Activated CD4-positive, alpha-beta T cell treated with anti-CD3 and anti-CD28 coated beads, Interleukin-2, amount 10 ng/mL, durations not matched to agents 24 days and 14 days (primary cell): Measurements from ENCODE around the gene TMEM135. TPM values are rescaled to one million over a fixed set of nuclear protein-coding genes. Genes with fewer than 3 reads are reported as not detected.
"Not testable (repeated sequence)": the region's sequence is repeated elsewhere in the genome, so short reads cannot be mapped to it uniquely, and the experiment has no call there.

ENCODE experiments used
- DNase-seq: peaks from one replicate; pipeline ENCODE4 v3.0.0; 2022
- H3K27ac Mint-ChIP-seq: one replicate; pipeline ENCODE4 v1.8.0; 2022; ENCODE audit warnings: mild to moderate bottlenecking, mixed read lengths
- H3K27me3 Mint-ChIP-seq: one replicate; pipeline ENCODE4 v1.8.0; 2022; ENCODE audit warnings: mixed read lengths
- H3K36me3 Mint-ChIP-seq: one replicate; pipeline ENCODE4 v1.8.0; 2022; ENCODE audit warnings: low read depth, mild to moderate bottlenecking, mixed read lengths
- H3K4me1 Mint-ChIP-seq: one replicate; pipeline ENCODE4 v1.8.0; 2021; ENCODE audit warnings: mixed read lengths
- H3K4me3 Mint-ChIP-seq: one replicate; pipeline ENCODE4 v1.8.0; 2022; ENCODE audit warnings: mild to moderate bottlenecking, moderate library complexity, mixed read lengths
- H3K9me3 Mint-ChIP-seq: one replicate; pipeline ENCODE4 v1.8.0; 2021; ENCODE audit warnings: mixed read lengths
- intact Hi-C: fragments of 100-400 bp; cut with micrococcal nuclease; formaldehyde crosslinking; loops from one replicate; pipeline ENCODE4 v1.15.1; 2023
- total RNA-seq: library from RNA; stranded (reverse); gene quantifications from 2 replicates; pipeline ENCODE4 v1.2.3, GENCODE V29; 2022

TMEM135 gene
- total RNA-seq, 1 donor from 2014 or later, result 28.6 TPM

GRCh38 chr11:87188396-87188795, 150.7 kb downstream of the TMEM135 start:
- H3K36me3 Mint-ChIP-seq, H3K4me1 Mint-ChIP-seq, H3K27me3 Mint-ChIP-seq, DNase-seq, intact Hi-C loops, H3K4me3 Mint-ChIP-seq, H3K9me3 Mint-ChIP-seq, H3K27ac Mint-ChIP-seq: not testable (repeated sequence)

GRCh38 chr11:87188921-87189320, 151.2 kb downstream of the TMEM135 start:
- H3K27me3 Mint-ChIP-seq, H3K27ac Mint-ChIP-seq, DNase-seq, H3K36me3 Mint-ChIP-seq, intact Hi-C loops, H3K4me3 Mint-ChIP-seq, H3K9me3 Mint-ChIP-seq, H3K4me1 Mint-ChIP-seq: not testable (repeated sequence)

DNA sequence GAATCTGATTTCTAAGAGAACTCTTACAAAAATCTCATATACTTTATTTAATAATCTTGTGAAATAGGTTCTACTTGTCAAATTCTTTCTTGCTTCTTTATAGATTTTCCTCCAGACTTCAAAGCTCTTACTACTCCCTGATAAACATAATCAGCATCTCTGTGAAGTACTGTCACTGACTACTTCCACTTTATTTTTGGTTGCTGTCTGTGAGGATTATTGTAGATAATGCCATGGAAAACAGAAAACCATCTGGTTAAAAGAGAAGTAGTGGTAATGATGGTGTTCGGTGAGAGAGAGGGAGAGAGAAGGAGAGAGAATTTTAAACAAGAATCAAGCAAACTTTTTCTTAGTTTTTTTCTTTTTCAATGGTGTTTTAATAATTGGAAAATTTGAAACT, 152.3 kb downstream of the TMEM135 start:
- DNase-seq, result no peak
- H3K36me3 Mint-ChIP-seq, result peaks cover 2% of the 10 kb centered on the region
- H3K4me3 Mint-ChIP-seq, result no peak overlapping the region
- no peak overlapping the region for H3K27ac Mint-ChIP-seq
- no peaks in the 10 kb centered on the region for H3K4me1 Mint-ChIP-seq
- intact Hi-C loops, result no loop called here
- no peaks in the 10 kb centered on the region for H3K27me3 Mint-ChIP-seq
- no peaks in the 10 kb centered on the region for H3K9me3 Mint-ChIP-seq

DNA sequence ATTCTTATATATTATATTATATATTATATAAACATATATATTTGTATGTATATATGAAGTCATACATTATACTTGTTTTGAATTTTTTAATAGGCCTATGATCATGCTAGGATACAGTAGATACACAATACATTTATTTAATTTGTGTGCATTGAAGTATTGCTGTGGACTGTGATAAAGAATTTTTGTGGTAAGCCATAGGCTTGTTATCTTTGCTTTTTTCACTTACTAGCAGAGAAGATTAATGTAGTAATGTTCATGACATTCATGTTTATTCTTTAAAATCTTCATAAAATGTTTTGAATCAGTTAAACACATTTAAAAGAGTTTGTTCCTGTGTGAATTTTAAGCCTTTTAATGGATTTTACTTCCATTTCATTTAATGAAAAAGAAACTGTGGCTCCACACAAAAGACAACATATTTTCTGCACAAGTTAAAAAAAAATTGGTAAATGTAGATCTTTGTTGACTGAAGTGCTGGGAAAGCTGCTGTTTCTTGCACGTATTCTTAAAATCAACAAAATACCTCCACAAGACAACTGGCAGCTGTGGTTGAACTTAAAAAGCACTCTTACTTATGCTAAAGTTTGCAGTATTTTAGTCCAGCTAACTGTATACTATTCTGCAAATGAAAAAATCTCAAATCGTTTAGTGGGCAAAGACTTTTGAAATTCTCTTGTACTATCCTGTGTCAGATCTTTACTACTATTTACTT, 156.2 kb downstream of the TMEM135 start:
- H3K4me1 Mint-ChIP-seq, result no peaks in the 10 kb centered on the region
- DNase-seq, result no peak
- peaks cover 1% of the 10 kb centered on the region for H3K36me3 Mint-ChIP-seq
- intact Hi-C loops, result no loop called here
- no peaks in the 10 kb centered on the region for H3K9me3 Mint-ChIP-seq
- H3K27me3 Mint-ChIP-seq, result no peaks in the 10 kb centered on the region
- no peak overlapping the region for H3K4me3 Mint-ChIP-seq
- H3K27ac Mint-ChIP-seq, result no peak overlapping the region

DNA sequence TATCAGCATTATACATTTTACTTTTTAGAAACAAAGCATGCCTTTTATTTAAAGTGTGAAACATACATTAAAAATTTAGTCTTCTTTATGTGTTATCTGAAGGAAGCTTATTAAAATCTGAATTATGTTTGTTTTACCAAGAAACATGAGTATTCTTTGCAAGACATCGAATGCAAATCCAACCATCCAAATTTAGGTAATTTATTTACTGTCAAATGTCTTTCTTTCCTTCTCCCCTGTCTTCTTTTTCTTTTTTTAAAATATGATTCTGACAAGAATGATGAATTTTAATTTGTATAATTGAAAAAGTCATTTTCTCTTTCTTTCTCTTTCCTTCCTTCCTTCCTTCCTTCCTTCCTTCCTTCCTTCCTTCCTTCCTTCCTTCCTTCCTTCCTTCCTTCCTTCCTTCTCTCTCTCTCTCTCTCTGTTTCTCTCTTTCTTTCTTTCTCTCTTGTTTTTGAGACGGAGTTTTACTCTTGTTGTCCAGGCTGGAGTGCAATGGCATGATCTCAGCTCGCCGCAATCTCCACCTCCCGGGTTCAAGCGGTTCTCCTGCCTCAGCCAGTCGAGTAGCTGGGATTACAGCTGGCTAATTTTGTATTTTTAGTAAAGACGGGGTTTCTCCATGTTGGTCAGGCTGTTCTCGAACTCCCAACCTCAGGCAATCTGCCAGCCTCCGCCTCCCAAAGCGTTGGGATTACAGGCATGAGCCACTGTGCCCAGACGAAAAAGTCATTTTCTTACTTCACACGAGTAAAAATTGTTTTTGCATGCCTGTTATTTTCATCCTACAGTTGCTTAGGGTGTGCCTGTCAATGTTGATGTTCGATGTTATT, 157.5 kb downstream of the TMEM135 start:
- H3K4me3 Mint-ChIP-seq, result no peak overlapping the region
- no peaks in the 10 kb centered on the region for H3K36me3 Mint-ChIP-seq
- no peaks in the 10 kb centered on the region for H3K4me1 Mint-ChIP-seq
- H3K27ac Mint-ChIP-seq, result peak overlapping the region; percentile 47
- intact Hi-C loops, result no loop called here
- no peaks in the 10 kb centered on the region for H3K9me3 Mint-ChIP-seq
- no peak for DNase-seq
- no peaks in the 10 kb centered on the region for H3K27me3 Mint-ChIP-seq

GRCh38 chr11:87198266-87198881, 160.6 kb downstream of the TMEM135 start:
- DNase-seq, result no peak
- no peaks in the 10 kb centered on the region for H3K27me3 Mint-ChIP-seq
- intact Hi-C loops, result no loop called here
- no peak overlapping the region for H3K27ac Mint-ChIP-seq
- no peaks in the 10 kb centered on the region for H3K4me1 Mint-ChIP-seq
- H3K4me3 Mint-ChIP-seq, result no peak overlapping the region
- H3K36me3 Mint-ChIP-seq, result no peaks in the 10 kb centered on the region
- H3K9me3 Mint-ChIP-seq, result peaks cover 5% of the 10 kb centered on the region

DNA sequence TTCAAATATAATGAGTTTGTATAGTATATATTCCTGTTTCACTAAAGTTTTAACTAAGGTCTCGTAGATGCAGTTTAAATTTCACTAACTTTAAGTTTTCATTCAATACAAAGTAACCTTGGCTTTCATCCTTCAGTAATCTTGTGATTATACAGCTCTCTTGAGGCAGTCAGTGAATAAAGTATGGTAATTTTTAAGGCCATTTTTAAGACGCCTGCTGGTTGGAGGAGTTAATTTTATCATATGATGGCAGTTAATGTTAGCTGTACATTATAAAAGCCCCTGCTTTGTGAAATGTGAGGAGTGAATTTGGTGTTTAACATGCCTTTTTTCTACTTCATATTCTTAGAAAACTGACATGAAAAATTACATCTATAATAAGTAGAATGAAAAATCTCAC, 163.6 kb downstream of the TMEM135 start:
- intact Hi-C loops, result no loop called here
- Mint-ChIP-seq H3K36me3 (no peaks in the 10 kb centered on the region), H3K27ac (no peak overlapping the region), H3K4me1 (no peaks in the 10 kb centered on the region), H3K4me3 (no peak overlapping the region), H3K9me3 (peaks cover 5% of the 10 kb centered on the region), H3K27me3 (no peaks in the 10 kb centered on the region)
- no peak for DNase-seq

DNA sequence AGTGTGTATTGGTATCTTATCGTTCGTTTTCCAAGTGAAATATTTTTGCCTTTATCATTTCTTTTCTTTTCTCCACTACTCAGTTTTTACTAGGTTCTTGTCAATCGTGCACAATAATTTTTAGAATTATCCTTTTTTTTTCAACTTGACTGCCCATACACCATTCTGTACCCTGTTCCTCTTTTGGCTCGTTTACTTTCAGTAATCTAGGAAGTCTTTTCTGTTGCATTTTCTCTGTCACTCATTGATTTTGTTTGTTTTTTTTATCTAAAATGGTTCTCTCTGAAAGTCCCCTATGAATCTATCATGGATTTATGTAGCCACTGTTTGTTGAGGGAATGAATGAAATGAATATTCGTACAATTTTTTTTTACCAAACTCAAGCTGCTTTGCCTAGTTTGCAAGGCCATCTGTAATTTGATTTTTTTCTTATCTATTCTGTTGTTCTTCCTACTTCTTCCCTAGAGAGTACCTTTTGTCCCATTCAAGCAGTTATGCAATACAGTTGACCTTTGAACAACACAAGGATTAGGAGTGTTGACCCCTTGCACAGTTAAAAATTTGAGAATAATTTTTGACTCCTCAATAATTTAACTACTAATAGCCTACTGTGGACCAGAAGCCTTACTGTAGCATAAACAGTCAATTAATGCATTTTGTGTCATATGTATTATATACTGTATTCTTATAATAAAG, 166.3 kb downstream of the TMEM135 start:
- H3K4me1 Mint-ChIP-seq, result no peaks in the 10 kb centered on the region
- no peaks in the 10 kb centered on the region for H3K36me3 Mint-ChIP-seq
- intact Hi-C loops, result no loop called here
- H3K4me3 Mint-ChIP-seq, result no peak overlapping the region
- no peaks in the 10 kb centered on the region for H3K27me3 Mint-ChIP-seq
- peaks cover 5% of the 10 kb centered on the region for H3K9me3 Mint-ChIP-seq
- H3K27ac Mint-ChIP-seq, result no peak overlapping the region
- DNase-seq, result no peak

- Mint-ChIP-seq H3K4me1 (peaks cover 14% of the 10 kb centered on the region), H3K27ac (no peak overlapping the region), H3K4me3 (no peak overlapping the region), H3K9me3 (peaks cover 16% of the 10 kb centered on the region), H3K27me3 (no peaks in the 10 kb centered on the region), H3K36me3 (no peaks in the 10 kb centered on the region)
- intact Hi-C loops, result loop anchor here (2.0 to 10.0 kb wide), 2 partner anchors 40 to 128 kb away; no protein-coding TSS in a partner anchor
- no peak for DNase-seq
Observed at GRCh38 chr11:87212891-87213290, 175.2 kb downstream of the TMEM135 start.

- Mint-ChIP-seq H3K27ac (no peak overlapping the region), H3K36me3 (no peaks in the 10 kb centered on the region), H3K9me3 (peaks cover 16% of the 10 kb centered on the region), H3K4me3 (peak overlapping the region; percentile 11), H3K4me1 (peaks cover 14% of the 10 kb centered on the region), H3K27me3 (no peaks in the 10 kb centered on the region)
- no peak for DNase-seq
- intact Hi-C loops, result loop anchor here (2.0 to 10.0 kb wide), 2 partner anchors 39 to 129 kb away; no protein-coding TSS in a partner anchor
Observed at GRCh38 chr11:87213444-87213843, 175.7 kb downstream of the TMEM135 start.

DNA sequence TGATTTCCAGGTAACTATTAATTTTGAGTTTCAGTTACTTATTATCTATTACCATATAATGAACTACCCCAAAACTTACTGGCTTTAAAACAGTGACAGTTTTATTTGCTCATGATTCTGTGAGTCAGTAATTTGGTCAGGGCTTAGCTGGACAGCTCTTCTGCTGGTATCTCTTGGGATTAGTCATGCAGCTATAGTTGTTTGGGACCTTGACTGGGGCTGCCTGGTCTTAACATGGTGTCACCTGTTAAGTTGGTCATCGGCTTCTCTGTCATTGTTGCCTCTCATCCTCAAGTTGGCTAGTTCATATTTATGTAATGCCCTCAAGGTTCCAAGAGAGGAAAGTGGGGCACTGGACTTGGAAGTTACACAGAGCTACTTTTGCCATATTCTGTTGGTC, 177.5 kb downstream of the TMEM135 start:
- intact Hi-C loops, result loop anchor here (10.0 kb wide), 1 partner anchor 130 kb away; no protein-coding TSS in a partner anchor
- no peak for DNase-seq
- Mint-ChIP-seq H3K4me1 (peaks cover 15% of the 10 kb centered on the region), H3K36me3 (no peaks in the 10 kb centered on the region), H3K27ac (no peak overlapping the region), H3K4me3 (no peak overlapping the region), H3K9me3 (peaks cover 16% of the 10 kb centered on the region), H3K27me3 (no peaks in the 10 kb centered on the region)

DNA sequence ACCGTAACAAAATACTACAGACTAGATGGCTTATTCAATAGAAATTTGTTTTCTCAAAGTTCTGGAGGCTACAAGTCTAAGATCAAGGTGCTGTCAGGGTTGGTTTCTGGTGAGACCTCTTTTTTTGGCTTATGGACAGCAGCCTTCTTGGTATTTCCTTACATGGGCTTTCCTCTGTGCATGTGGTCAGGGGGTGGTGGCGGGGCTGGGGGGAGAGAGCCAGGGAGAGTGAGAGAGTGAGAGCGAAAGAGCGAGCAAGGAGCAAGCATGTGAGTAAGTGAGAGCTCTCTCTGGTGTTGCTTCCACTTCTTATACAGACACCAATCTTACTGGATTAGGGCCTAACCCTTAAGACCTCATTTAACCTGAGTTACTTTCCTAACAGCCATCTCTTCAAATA, 181.5 kb downstream of the TMEM135 start:
- intact Hi-C loops, result loop anchor here (10.0 kb wide), 1 partner anchor 134 kb away; no protein-coding TSS in a partner anchor
- DNase-seq, result no peak
- Mint-ChIP-seq H3K4me3 (no peak overlapping the region), H3K27me3 (no peaks in the 10 kb centered on the region), H3K36me3 (no peaks in the 10 kb centered on the region), H3K4me1 (peaks cover 6% of the 10 kb centered on the region), H3K27ac (no peak overlapping the region), H3K9me3 (peaks cover 9% of the 10 kb centered on the region)

DNA sequence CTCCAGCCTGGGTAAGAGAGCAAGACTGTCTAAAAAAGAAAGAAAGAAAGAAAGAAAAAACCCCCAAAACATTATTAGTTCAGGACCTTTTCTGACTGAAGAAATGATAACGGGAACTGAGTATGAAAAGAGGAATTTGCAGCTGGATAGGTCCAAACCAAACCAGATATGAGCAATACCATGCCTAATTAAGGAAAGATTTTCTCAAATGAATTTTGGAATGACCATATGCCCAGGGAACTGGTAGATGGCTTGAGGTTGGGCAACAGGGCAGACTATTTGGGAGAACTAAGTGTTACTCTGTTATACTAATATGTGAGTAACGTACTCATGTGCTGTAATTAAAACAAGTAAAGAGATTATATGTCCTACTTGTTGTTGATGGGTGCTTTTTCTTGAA, 186.1 kb downstream of the TMEM135 start:
- DNase-seq, result no peak
- Mint-ChIP-seq H3K4me1 (peaks cover 2% of the 10 kb centered on the region), H3K4me3 (no peak overlapping the region), H3K36me3 (no peaks in the 10 kb centered on the region), H3K27me3 (no peaks in the 10 kb centered on the region), H3K9me3 (no peaks in the 10 kb centered on the region), H3K27ac (no peak overlapping the region)
- intact Hi-C loops, result no loop called here
